ENCODE data around the gene CPNE7. TPM values are rescaled to one million over a fixed set of nuclear protein-coding genes. Genes with fewer than 3 reads are reported as not detected.
"Not testable (repeated sequence)": the region's sequence is repeated elsewhere in the genome, so short reads cannot be mapped to it uniquely, and the experiment has no call there.

Gene CPNE7
- total and polyA plus RNA-seq, 4 donors: 0.30 to 0.56 (median 0.47) TPM; not detected in 1

GRCh38 chr16:89586853-89587252 lies 11.3 kb downstream of the CPNE7 start:
- no peaks in the 10 kb centered on the region for H3K9me3 ChIP-seq (ENCODE audit: control insufficient read depth in 4 of 4, low read length in 3 of 4)
- DNase-seq (ENCODE audit: low spot score): no peak
- no peak overlapping the region for H3K4me3 ChIP-seq (ENCODE audit: low read depth in 1 of 3, low read length in 3 of 3)
- WGBS: 75% methylated on average over 19 of the region's 25 CpGs
- no peak overlapping the region for H3K27ac ChIP-seq (ENCODE audit: low read depth in 1 of 2, low read length in 2 of 2)
- TF ChIP-seq SP1 (IDR thresholded peaks at IDR 0.05): no peak
- no peak for TF ChIP-seq NR2F2 (IDR thresholded peaks at IDR 0.05)
- no peak for TF ChIP-seq JUND (IDR thresholded peaks at IDR 0.05)
- no peak for TF ChIP-seq RXRA (IDR thresholded peaks at IDR 0.05)
- no peak for TF ChIP-seq ATF3 (IDR thresholded peaks at IDR 0.05)
- TF ChIP-seq RAD21 (IDR thresholded peaks at IDR 0.05): no peak
- no peak for TF ChIP-seq FOXA2 (IDR thresholded peaks at IDR 0.05)
- no peaks in the 10 kb centered on the region for H3K27me3 ChIP-seq (ENCODE audit: control insufficient read depth in 4 of 4, insufficient read depth in 4 of 4, low read length in 3 of 4)
- H3K9ac ChIP-seq (ENCODE audit: low read depth in 1 of 2, low read length in 2 of 2): no peak overlapping the region
- peaks cover 2 to 10% (median 6%) of the 10 kb centered on the region in 4 donors for H3K4me1 ChIP-seq (ENCODE audit: control insufficient read depth in 4 of 4, insufficient read depth in 4 of 4, low read length in 3 of 4)
- no peaks in the 10 kb centered on the region for H3K36me3 ChIP-seq (ENCODE audit: control insufficient read depth in 4 of 4, insufficient read depth in 3 of 4, low read depth in 1 of 4, low read length in 3 of 4)

- H3K9ac ChIP-seq (ENCODE audit: low read depth in 1 of 2, low read length in 2 of 2); H3K27me3 ChIP-seq (ENCODE audit: control insufficient read depth in 4 of 4, insufficient read depth in 4 of 4, low read length in 3 of 4); H3K4me1 ChIP-seq (ENCODE audit: control insufficient read depth in 4 of 4, insufficient read depth in 4 of 4, low read length in 3 of 4); H3K36me3 ChIP-seq (ENCODE audit: control insufficient read depth in 4 of 4, insufficient read depth in 3 of 4, low read depth in 1 of 4, low read length in 3 of 4); H3K9me3 ChIP-seq (ENCODE audit: control insufficient read depth in 4 of 4, low read length in 3 of 4); H3K27ac ChIP-seq (ENCODE audit: low read depth in 1 of 2, low read length in 2 of 2); DNase-seq (ENCODE audit: low spot score); H3K4me3 ChIP-seq (ENCODE audit: low read depth in 1 of 3, low read length in 3 of 3): not testable (repeated sequence)
- 97% methylated on average over 28 of the region's 36 CpGs for WGBS
These were observed 12.1 kb downstream of the CPNE7 start for GRCh38 chr16:89587676-89588075.

- Histone ChIP-seq H3K27ac (ENCODE audit: low read depth in 1 of 2, low read length in 2 of 2) (no peak overlapping the region), H3K27me3 (ENCODE audit: control insufficient read depth in 4 of 4, insufficient read depth in 4 of 4, low read length in 3 of 4) (no peaks in the 10 kb centered on the region), H3K9me3 (ENCODE audit: control insufficient read depth in 4 of 4, low read length in 3 of 4) (no peaks in the 10 kb centered on the region), H3K4me1 (ENCODE audit: control insufficient read depth in 4 of 4, insufficient read depth in 4 of 4, low read length in 3 of 4) (no peaks in the 10 kb centered on the region), H3K36me3 (ENCODE audit: control insufficient read depth in 4 of 4, insufficient read depth in 3 of 4, low read depth in 1 of 4, low read length in 3 of 4) (no peaks in the 10 kb centered on the region), H3K4me3 (ENCODE audit: low read depth in 1 of 3, low read length in 3 of 3) (no peak overlapping the region), H3K9ac (ENCODE audit: low read depth in 1 of 2, low read length in 2 of 2) (no peak overlapping the region)
- WGBS: 95% methylated on average over 26 of the region's 26 CpGs
- DNase-seq (ENCODE audit: low spot score): no peak
- TF ChIP-seq TAF1 (conservative IDR thresholded peaks at IDR 0.05): no peak
- TF ChIP-seq HNF4A (conservative IDR thresholded peaks at IDR 0.05): no peak
- TF ChIP-seq MAX (IDR thresholded peaks at IDR 0.05): no peak
- TF ChIP-seq ZBTB33 (IDR thresholded peaks at IDR 0.05): no peak
These were observed 13.0 kb downstream of the CPNE7 start for GRCh38 chr16:89588413-89589109.
